HG03457 (cell line): Measurements from ENCODE around the gene FBN2.
"Not testable (repeated sequence)": the region's sequence is repeated elsewhere in the genome, so short reads cannot be mapped to it uniquely, and the experiment has no call there.

Experiments used
- ATAC-seq: cut with Tn5 transposase; IDR thresholded peaks from one replicate; pipeline ENCODE4 v1.9.1; 2021; ENCODE audit warnings: moderate number of reproducible peaks; ENCODE audit not compliant: unreplicated experiment

Gene FBN2

GRCh38 chr5:128432913-128433440 lies 105.1 kb downstream of the FBN2 start:
- no peak for ATAC-seq

- no peak for ATAC-seq
Measured at GRCh38 chr5:128427921-128428320, 110.1 kb downstream of the FBN2 start.

- ATAC-seq = peak; percentile 92
Measured at GRCh38 chr5:128426090-128426534, 111.9 kb downstream of the FBN2 start.

GRCh38 chr5:128424646-128425045 lies 113.4 kb downstream of the FBN2 start:
- ATAC-seq = no peak

GRCh38 chr5:128422612-128423011 lies 115.4 kb downstream of the FBN2 start:
- ATAC-seq = no peak

GRCh38 chr5:128414469-128414868 lies 123.6 kb downstream of the FBN2 start:
- no peak for ATAC-seq

GRCh38 chr5:128413356-128413755 lies 124.7 kb downstream of the FBN2 start:
- ATAC-seq = no peak

GRCh38 chr5:128412145-128412930 lies 125.7 kb downstream of the FBN2 start:
- ATAC-seq = no peak

GRCh38 chr5:128409166-128409800 lies 128.8 kb downstream of the FBN2 start:
- ATAC-seq = no peak

GRCh38 chr5:128408622-128409021 lies 129.4 kb downstream of the FBN2 start:
- no peak for ATAC-seq

- ATAC-seq = no peak
Measured at GRCh38 chr5:128407944-128408343, 130.1 kb downstream of the FBN2 start.

GRCh38 chr5:128406803-128407202 lies 131.2 kb downstream of the FBN2 start:
- no peak for ATAC-seq

- no peak for ATAC-seq
Measured at GRCh38 chr5:128405159-128405558, 132.9 kb downstream of the FBN2 start.

- ATAC-seq = no peak
Measured at GRCh38 chr5:128403333-128403732, 134.7 kb downstream of the FBN2 start.

- ATAC-seq = no peak
Measured at GRCh38 chr5:128402506-128402905, 135.5 kb downstream of the FBN2 start.

- not testable (repeated sequence) for ATAC-seq
Measured at GRCh38 chr5:128400766-128401165, 137.3 kb downstream of the FBN2 start.

- ATAC-seq = no peak
Measured at GRCh38 chr5:128399111-128399510, 138.9 kb downstream of the FBN2 start.

- no peak for ATAC-seq
Measured at GRCh38 chr5:128397876-128398275, 140.2 kb downstream of the FBN2 start.

GRCh38 chr5:128395073-128395472 lies 143.0 kb downstream of the FBN2 start:
- ATAC-seq = no peak

- no peak for ATAC-seq
Measured at GRCh38 chr5:128384068-128384467, 154.0 kb downstream of the FBN2 start.

GRCh38 chr5:128380337-128380736 lies 157.7 kb downstream of the FBN2 start:
- no peak for ATAC-seq

- no peak for ATAC-seq
Measured at GRCh38 chr5:128378632-128379031, 159.4 kb downstream of the FBN2 start.
